Effector CD4-positive, alpha-beta T cell (primary cell): ENCODE results near the gene EIPR1.

ENCODE experiments used
- DNase-seq: peaks from one replicate; pipeline ENCODE4 v3.0.0-alpha.2; 2020
- total RNA-seq: gene quantifications from one replicate; lab custom pipeline; 2026; lab: John Stamatoyannopoulos, UW

Gene EIPR1
- 20.5 reads per million, percentile 47 among the genes with 10 or more reads in this experiment for total RNA-seq

DNA sequence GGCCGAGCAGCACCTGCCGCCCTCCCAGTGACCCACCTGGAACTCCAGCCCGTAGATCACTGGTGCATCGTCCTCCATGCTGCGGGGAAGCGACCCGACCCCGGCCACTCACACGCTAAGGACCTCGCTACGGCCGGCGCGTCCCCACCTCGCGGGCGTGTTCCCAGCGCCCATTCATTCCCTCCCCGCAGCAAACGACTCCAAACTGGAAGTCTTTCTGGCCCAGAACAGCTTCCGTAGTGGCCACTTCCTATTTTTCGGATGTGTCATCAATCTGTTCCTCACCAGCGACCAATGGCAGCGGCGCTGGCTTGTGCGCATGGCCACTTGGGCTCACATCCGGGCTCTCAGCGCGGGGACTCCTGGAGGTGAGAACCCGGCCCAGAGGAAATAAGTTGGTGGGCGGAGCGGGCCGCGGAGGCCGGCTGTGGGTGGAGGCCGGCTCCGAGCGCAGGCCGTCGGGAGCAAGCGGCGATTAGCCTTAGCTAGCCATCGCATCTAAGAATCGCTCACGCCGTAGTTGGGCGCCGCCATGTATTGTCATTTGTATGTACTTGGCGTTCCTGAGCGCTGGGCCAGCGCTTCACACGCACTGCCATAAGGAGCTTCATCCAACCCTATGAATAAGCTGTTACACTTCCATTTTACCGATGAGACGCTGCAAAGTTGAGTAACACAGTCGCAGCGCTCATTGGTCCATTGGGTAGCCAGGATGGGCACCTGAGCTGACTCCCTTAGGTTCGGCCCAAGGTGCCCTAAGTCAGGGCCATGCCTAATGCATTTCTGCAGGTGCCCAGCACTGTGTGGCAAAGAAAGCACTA lies at the start of gene EIPR1:
EIPR1 (minus strand) TSS at position 207 of the 821 bp plus-strand sequence; CDS start at position 78, 129 bp downstream.
- DNase-seq = peak; percentile 95

GRCh38 chr2:3427272-3427671 lies 49.7 kb upstream of the EIPR1 start:
- DNase-seq = no peak

DNA sequence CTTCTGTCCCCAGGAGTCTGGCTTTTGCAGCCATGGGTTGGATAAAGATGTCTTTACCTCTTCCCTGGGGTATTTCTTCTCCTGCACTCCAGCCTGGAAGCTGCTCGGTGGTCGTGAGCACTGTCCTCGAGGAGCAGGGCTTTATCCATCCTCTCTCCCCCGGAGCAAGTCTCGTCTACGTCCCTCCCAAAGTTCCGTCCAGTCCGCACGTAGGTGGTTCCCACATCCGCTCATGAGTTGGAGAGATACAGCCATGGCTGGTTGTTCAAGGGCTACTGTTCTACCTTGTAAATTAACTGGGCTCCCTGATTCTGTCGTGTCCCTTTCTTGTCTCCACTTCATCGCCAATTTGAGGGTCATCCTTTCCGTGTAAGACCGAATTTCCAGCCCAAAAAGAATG lies 49.0 kb upstream of the EIPR1 start:
- DNase-seq = no peak

DNA sequence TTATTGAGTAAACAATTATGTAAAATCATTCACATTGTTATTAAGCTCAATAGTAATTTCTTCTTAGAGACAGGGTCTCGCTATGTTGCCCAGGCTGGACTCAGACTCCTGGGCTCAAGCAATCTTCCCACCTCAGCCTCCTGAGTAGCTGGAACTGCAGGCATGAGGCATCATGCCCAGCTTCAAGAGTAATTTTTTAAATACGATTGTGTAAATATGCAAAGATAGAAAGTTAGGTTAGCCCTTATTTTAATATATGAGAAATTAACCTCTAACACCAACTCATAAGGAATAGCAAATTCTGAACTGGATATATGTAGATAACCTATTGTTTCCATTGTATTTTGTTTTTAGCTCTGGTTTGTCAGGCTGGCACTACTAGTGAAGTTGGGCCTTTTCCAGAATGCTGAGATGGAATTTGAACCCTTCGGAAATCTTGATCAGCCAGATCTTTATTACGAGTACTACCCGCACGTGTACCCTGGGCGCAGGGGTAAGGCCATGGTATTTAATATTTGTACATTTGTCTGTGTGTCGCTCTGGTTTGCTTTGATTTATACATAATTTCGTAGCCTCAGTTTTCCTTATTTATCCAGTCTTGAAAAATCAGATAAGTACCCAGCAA lies 46.7 kb upstream of the EIPR1 start:
- no peak for DNase-seq

DNA sequence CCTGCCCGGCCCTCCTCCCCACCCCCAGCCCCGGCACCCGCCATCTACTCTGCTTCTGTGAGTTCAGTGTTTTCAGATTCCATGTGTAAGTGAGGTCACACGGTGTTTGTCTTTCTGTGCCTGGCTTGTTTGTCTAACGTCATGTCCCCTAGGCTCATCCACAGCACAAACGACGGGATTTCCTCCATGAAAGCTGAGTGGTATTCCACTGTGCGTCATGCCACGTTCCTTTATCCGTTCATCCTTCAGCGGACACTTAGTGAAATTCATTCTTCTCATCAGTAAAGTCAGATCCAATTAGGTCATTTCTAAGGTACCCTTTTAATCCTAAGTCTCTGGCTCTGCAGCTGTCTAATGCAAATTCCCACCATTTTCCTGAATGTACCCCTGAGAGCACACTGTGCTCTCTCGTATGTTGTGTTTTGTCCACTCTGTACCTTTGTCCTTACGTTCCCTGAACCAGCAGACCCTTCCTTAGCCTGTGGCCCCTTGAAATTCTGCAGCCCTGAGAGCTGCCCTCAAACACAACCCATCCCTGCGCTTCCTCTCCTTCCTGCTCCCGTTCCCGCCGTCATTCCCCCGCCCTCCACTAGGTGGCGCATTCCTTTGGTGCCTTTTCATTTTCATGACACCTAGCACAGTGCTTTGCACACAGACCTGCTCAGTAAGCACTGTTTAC lies 46.0 kb upstream of the EIPR1 start:
- DNase-seq = peak; percentile 61

DNA sequence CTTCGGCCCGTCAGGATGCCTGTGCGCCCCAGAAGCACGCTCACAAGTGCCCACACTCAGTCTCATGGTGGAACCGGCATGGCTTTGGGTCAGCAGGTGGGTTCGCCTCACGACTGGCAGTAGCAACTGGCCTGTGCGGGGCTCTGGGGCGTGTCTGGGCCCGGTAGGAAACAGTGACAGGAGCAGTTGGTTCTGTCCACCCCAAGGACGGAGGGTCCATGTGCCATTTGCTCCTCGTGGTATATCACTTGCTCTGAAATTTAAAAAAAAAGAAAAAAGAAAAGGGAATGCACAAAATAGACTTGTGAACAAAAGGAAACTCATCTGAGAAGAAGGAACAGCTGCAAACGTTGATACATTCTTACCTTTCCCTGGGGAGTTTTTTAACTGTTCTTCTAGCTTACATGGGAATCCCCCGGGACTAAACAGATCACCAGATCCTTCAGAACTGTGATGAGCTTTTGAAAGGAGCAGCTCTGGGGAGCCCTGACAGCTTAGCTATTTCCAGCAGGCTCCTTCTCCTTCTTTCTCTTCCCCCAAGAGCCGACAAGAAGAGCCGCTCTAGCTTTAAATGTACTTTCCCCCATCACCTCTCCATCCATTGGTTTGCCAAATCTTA lies 44.7 kb upstream of the EIPR1 start:
- no peak for DNase-seq

- DNase-seq = no peak
Observed at GRCh38 chr2:3421580-3421979, 44.0 kb upstream of the EIPR1 start.

DNA sequence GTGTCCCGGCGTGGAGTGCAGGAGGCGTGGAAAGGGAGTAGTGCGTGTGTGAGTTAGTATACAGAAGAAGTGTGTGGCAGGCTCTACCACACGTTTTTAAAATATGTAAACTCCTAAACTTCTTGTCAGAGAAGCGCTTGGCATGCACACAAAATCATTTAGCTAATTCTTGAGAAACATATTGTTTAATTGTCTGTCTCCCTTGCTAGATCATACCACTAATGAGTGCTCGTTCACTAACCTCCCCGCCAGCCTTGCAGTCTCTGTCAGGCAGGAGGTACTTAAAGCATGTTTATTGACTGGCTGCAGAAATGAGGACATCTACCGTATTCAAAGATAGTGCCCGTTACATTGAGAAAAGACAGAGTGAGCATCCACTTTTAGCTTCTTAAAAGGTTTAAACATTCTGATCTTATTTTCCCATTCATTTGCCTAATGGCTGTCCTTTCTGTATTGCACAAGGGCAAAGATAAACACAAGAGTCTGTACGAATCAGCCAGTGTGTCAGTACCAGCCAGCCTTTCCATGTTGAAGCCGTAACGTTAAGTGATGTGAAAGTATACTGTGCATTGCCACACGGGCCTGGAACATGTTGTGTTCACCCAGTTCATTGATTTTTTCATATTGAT lies 43.3 kb upstream of the EIPR1 start:
- no peak for DNase-seq

GRCh38 chr2:3420076-3420768 lies 42.6 kb upstream of the EIPR1 start:
- DNase-seq = no peak

GRCh38 chr2:3418766-3419404 lies 41.3 kb upstream of the EIPR1 start:
- no peak for DNase-seq

- no peak for DNase-seq
Observed at GRCh38 chr2:3414133-3414860, 36.7 kb upstream of the EIPR1 start.

DNA sequence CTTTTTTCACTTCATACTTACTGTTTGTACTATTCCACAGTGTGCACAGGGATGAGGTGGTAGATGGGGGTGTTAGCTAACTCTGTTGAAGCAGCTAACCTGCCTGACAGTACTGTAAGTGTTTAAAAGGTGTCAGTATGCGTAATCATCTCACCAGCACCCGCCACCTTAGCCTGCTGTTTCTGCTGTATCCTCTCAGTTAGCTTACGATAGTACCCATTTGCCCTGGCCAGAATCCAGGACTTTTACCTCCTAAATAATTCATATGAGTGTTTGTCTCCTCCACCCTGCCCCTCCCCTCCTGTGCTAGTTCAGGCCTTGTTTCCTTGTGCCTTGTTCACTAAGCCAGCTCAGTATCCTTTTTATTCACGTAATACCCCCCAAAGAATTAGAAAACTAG lies 36.1 kb upstream of the EIPR1 start:
- DNase-seq = no peak

DNA sequence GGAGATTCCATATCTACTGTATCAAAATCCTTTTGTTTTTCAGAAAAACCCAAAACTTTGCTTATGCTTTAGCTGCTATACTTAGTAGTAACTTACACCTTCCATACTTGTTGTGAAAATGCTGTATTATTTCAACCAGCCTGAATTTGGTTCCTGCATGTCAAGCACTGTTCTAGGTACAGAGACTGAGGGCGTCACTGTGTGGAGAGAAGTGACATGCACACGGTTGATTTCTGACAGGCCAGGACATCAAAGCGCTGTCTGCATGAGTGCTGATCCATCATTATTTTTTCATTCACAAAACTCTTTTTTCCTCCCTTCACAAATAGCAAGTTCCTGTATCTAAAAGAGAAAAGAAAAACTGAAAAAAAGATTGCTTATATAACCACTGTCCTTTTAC lies 33.5 kb upstream of the EIPR1 start:
- no peak for DNase-seq

GRCh38 chr2:3409627-3410170 lies 32.1 kb upstream of the EIPR1 start:
- no peak for DNase-seq

DNA sequence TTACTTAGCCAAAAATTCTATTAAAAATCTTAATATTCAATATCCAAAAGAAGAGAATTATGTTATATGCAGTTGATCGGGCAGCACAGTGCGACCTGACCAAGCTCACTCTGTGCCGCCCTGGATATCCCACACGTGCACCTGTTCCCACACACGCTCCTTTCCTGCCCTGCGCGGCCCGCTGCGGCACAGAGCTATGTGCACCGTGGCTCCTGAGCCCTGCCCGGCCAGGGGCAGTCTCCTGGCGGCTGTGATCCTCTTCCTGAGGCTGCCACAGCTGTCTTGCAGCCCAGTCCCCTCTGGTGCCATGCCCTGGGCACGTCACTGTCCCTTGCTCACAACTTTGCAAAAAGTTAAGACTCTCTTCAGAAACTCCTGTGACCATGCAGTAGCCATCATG lies 31.2 kb upstream of the EIPR1 start:
- no peak for DNase-seq

- no peak for DNase-seq
Observed at GRCh38 chr2:3406501-3406900, 28.9 kb upstream of the EIPR1 start.

DNA sequence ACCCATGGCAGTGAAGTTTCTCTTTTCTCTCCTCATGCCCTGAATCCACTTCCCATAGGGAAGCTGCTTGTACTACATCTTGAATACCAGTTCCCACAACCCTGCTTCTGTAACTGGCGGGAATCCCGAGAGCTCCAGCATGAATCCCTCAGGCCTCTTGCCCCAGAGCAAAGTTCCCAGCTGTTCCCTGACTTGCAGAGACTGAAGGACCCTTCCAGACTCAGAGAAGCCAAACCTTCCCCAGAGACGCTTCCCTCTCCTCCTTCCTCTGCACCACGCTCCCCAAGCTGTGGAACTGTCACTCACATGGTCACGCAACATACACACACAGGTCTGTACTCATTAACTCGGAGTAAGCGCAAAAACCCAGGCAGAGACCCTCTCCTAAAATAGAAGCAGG lies 28.3 kb upstream of the EIPR1 start:
- no peak for DNase-seq

DNA sequence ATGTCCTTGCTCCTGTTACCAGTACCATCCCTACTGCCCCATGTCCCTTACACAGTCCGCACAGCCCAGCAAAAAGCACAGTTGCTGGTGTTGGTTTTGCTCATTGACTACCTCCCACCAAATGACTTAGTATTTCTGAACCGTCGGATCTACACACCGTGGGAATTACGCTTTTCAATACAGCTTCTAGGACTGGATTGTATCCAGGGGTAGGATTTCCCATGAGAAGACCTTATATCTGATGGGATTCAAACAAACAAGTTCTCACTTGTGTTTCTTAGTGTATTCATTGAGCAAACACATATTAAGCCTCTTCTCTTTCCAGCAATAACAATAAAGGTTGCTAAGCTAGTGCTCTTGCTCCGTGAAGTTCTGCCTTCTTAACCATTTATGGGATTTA lies 27.7 kb upstream of the EIPR1 start:
- no peak for DNase-seq

DNA sequence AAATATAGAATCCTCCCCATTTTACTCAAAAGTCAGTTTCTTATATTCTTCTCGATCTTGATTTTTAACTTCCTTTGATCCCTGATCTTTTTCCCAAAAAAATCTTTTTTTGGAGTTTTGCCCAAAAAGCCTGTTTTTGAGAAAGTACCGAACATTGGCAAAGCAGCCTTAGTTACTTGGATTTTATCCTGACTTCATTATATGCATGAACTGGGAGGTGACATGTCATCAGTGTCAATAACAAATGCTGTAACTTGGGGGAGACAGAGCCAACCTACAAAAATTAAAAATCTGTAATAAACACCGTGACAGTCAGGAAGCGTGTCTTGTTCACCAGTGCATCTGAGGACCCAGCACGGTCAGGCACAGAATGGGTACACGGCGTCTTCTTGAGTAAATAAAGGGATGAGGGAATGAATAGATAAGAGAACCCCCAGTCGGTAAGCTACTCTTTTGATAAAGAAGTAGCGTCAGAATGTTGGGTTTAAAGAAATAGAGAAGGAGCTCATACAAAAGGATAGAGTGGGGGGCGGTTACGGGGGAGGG lies 26.8 kb upstream of the EIPR1 start:
- no peak for DNase-seq

DNA sequence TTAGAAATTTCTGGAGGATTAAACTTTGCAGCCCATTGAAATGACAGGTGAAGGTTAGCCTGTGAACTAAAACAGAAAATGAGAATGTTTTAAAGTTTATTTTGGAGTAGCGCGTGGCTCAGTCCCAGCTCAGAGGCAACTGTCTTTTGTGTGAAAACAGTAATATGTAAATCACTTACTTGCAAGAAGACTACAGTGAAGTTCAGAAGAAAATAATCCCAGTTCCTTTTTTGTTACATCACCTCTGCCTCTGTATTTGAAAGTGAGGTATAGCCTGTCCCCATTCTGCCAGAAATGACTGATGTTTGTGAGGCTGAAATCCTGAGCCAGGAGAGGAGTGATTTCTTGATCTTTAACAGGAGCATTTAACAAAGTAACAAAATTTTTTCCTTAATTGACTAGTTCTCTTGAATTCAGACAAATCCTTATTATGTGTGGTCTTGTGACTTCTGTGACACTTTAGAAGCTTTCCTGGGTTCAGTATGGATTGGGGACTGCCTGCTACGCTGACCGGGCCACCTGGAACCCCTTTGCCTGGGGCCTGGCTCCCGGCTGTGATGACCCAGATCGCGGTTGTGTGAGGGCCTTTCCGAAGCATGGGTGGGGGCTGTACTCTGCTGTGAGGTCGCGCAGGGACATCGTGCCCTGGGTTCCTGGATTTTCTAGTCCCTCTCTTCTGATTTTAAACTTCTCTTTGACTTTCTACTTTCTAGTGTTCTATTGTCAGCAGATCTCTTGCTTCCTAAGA lies 26.1 kb upstream of the EIPR1 start:
- no peak for DNase-seq
